MM.1S (cell line): Measurements from ENCODE around the gene EPB41L2.

Experiments used
- EZH2 ChIP-seq: fragments of 300-600 bp; sonication (generic); optimal IDR thresholded peaks from 2 replicates; pipeline ENCODE3; 2017; ENCODE audit warnings: low read depth, mild to moderate bottlenecking, antibody characterized with exemption, low read length, mixed read lengths
- EZH2phosphoT487 ChIP-seq: fragments of 300-600 bp; sonication (generic); IDR thresholded peaks from 2 replicates; pipeline ENCODE4 v1.6.1; 2018; ENCODE audit warnings: antibody characterized with exemption, low read length

DNA sequence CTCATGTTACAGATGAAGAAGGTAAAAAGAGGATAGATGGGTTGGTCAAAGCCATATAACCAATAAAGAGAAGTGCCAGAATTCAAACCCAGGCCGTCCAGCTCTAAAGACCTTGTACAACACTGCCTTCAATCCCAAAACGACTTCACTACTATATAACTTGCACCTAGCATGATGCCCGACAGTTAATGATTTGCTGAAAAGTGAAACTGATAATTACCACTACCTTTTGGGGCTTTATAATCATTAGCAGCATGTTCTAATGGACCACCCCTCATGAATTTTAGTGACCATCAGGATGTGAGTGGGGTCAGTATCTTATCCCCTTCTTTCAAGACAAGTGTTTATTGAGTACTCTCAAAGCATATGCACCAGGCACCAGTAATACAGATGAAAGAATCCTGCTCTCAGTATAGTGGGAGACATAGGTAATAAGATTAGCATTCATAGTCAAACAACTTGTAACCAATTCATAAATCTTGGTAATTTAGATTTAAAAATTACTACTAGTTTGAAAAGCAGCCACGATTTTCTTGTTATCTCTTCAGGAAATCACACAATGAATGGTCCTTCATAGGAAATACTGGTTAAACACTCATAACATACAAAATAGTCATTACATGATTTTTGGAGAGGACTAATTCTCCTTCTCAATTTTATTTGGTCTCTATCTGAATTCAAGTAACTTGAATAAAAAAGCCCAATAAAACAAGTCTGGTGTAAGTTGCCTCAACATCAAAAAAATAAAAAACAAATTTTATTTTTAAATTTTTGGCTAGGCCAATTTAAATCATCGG, 98.0 kb downstream of the EPB41L2 start:
- TF ChIP-seq EZH2 (no peak), EZH2phosphoT487 (no peak)
